H1 (cell line): Measurements from ENCODE around the gene ARTN. TPM values are rescaled to one million over a fixed set of nuclear protein-coding genes. Genes with fewer than 3 reads are reported as not detected.

Experiments used
- CTCF ChIA-PET: fragments of 300-600 bp; sonication (Branson Sonifier 250); formaldehyde crosslinking; loops from one replicate; lab custom pipeline; 2021; ENCODE audit not compliant: partially characterized antibody; lab: Charles Lee
- POLR2A ChIA-PET: fragments of 300-600 bp; sonication (Branson Sonifier 250); formaldehyde crosslinking; loops from one replicate; lab custom pipeline; 2021; ENCODE audit warnings: inconsistent platforms; ENCODE audit not compliant: partially characterized antibody; lab: Charles Lee
- DNase-seq, 2 experiments: peaks; one replicate each; pipeline versions ENCODE4 v3.0.0 to v3.0.0-alpha.2; 2010 to 2022; ENCODE audit warnings: low spot score in 2 of 2, low read depth in 1 of 2, mixed read lengths in 1 of 2
- FAIRE-seq: peaks from 2 replicates; lab custom pipeline; 2011; peaks lifted over from hg19 to GRCh38; lab: Jason Lieb, UNC
- H2AFZ ChIP-seq: 2 replicates; pipeline ENCODE4 v1.8.1; 2012; ENCODE audit warnings: low read length, inconsistent platforms
- H2AK5ac ChIP-seq: 2 replicates; pipeline ENCODE4 v1.6.1; 2013; ENCODE audit warnings: low read depth, low read length
- H2BK120ac ChIP-seq: replicated peaks from 2 replicates; pipeline ENCODE3; 2013; ENCODE audit warnings: low read depth, low read length, inconsistent platforms
- H2BK12ac ChIP-seq: 2 replicates; pipeline ENCODE4 v1.6.1; 2013; ENCODE audit warnings: low read depth, low read length
- H2BK15ac ChIP-seq: 2 replicates; pipeline ENCODE4 v1.6.1; 2013; ENCODE audit warnings: low read length
- H2BK20ac ChIP-seq: 2 replicates; pipeline ENCODE4 v1.6.1; 2013; ENCODE audit warnings: low read length
- H2BK5ac ChIP-seq: 2 replicates; pipeline ENCODE4 v1.6.1; 2013; ENCODE audit warnings: low read depth, low read length
- H3K14ac ChIP-seq: 2 replicates; pipeline ENCODE4 v1.6.1; 2013; ENCODE audit warnings: inconsistent platforms; ENCODE audit not compliant: insufficient read length
- H3K18ac ChIP-seq: 2 replicates; pipeline ENCODE4 v1.6.1; 2013; ENCODE audit warnings: low read length; ENCODE audit errors: extremely low read depth
- H3K23ac ChIP-seq: 2 replicates; pipeline ENCODE4 v1.6.1; 2013; ENCODE audit warnings: inconsistent platforms; ENCODE audit not compliant: insufficient read length
- H3K23me2 ChIP-seq: 2 replicates; pipeline ENCODE4 v1.6.1; 2013; ENCODE audit warnings: low read depth, low read length
- H3K27ac ChIP-seq: 2 replicates; pipeline ENCODE4 v1.6.1; 2011; ENCODE audit warnings: low read depth, low read length, inconsistent platforms
- H3K27me3 ChIP-seq, 4 experiments: replicated peaks in 1 of 4; 1 replicate in 1 of 4; 2 replicates in 3 of 4; pipeline versions ENCODE4 v1.6.1 to v1.8.1; 2011 to 2013; ENCODE audit warnings: low read length in 3 of 4, mild to moderate bottlenecking in 3 of 4, inconsistent platforms in 2 of 4, mixed read lengths in 2 of 4, moderate library complexity in 1 of 4; ENCODE audit not compliant: control insufficient read depth in 3 of 4, insufficient read depth in 3 of 4; ENCODE audit errors: extremely low read depth in 1 of 4
- H3K36me3 ChIP-seq, 4 experiments: 2 replicates each; pipeline versions ENCODE4 v1.6.1 to v1.8.1; 2011 to 2013; ENCODE audit warnings: mild to moderate bottlenecking in 4 of 4, low read length in 3 of 4, moderate library complexity in 2 of 4, control low read depth in 1 of 4, inconsistent platforms in 1 of 4; ENCODE audit not compliant: insufficient read depth in 4 of 4, control insufficient read depth in 2 of 4
- H3K4ac ChIP-seq: replicated peaks from 2 replicates; pipeline ENCODE3; 2013; ENCODE audit warnings: low read length, low read depth, mixed read lengths, inconsistent platforms; ENCODE audit not compliant: insufficient read length
- H3K4me1 ChIP-seq, 4 experiments: replicated peaks in 1 of 4; 1 replicate in 1 of 4; 2 replicates in 3 of 4; pipeline versions ENCODE4 v1.6.1 to v1.8.1; 2011 to 2013; ENCODE audit warnings: low read length in 3 of 4, inconsistent platforms in 2 of 4, mixed read lengths in 1 of 4; ENCODE audit not compliant: insufficient read depth in 4 of 4, control insufficient read depth in 3 of 4
- H3K4me2 ChIP-seq, 2 experiments: 2 replicates each; pipeline versions ENCODE4 v1.6.1 to v1.8.1; 2011 to 2013; ENCODE audit warnings: low read depth in 2 of 2, low read length in 2 of 2, control low read depth in 1 of 2, inconsistent platforms in 1 of 2, mild to moderate bottlenecking in 1 of 2; ENCODE audit not compliant: insufficient read depth in 1 of 2
- H3K4me3 ChIP-seq, 4 experiments: fragments of 200-600, 300-600 bp in 1 of 4; sonication (generic), shearing (Covaris generic), sonication (Bioruptor Twin) in 1 of 4; 2 replicates each; pipeline versions ENCODE4 v1.5.1 to v1.8.1; 2011 to 2016; ENCODE audit warnings: low read length in 4 of 4, low read depth in 3 of 4, control low read depth in 2 of 4, inconsistent platforms in 2 of 4, mild to moderate bottlenecking in 2 of 4, mixed read lengths in 1 of 4, moderate library complexity in 1 of 4; ENCODE audit not compliant: insufficient read depth in 2 of 4; ENCODE audit errors: extremely low read depth in 1 of 4
- H3K56ac ChIP-seq: replicated peaks from 2 replicates; pipeline ENCODE3; 2013; ENCODE audit warnings: low read depth, mild to moderate bottlenecking, mixed read lengths, low read length, inconsistent platforms; ENCODE audit not compliant: insufficient read length
- H3K79me1 ChIP-seq: 2 replicates; pipeline ENCODE4 v1.6.1; 2013; ENCODE audit warnings: low read depth, low read length, control low read depth
- H3K79me2 ChIP-seq, 2 experiments: 2 replicates each; pipeline versions ENCODE4 v1.6.1 to v1.8.1; 2012 to 2013; ENCODE audit warnings: low read length in 2 of 2, mild to moderate bottlenecking in 2 of 2, inconsistent platforms in 1 of 2; ENCODE audit not compliant: insufficient read depth in 2 of 2, control insufficient read depth in 1 of 2
- H3K9ac ChIP-seq, 4 experiments: replicated peaks in 1 of 4; 1 replicate in 1 of 4; 2 replicates in 3 of 4; pipeline versions ENCODE4 v1.6.1 to v1.8.1; 2011 to 2013; ENCODE audit warnings: low read depth in 3 of 4, low read length in 3 of 4, control low read depth in 2 of 4, mild to moderate bottlenecking in 2 of 4, moderate library complexity in 2 of 4, inconsistent platforms in 1 of 4; ENCODE audit errors: extremely low read depth in 1 of 4
- H3K9me3 ChIP-seq, 2 experiments: 2 replicates each; pipeline versions ENCODE4 v1.6.1 to v1.8.1; 2012 to 2013; ENCODE audit warnings: mild to moderate bottlenecking in 2 of 2, moderate library complexity in 2 of 2, control low read depth in 1 of 2, inconsistent platforms in 1 of 2, low read depth in 1 of 2, low read length in 1 of 2, mixed read lengths in 1 of 2; ENCODE audit not compliant: insufficient read depth in 2 of 2
- H4K20me1 ChIP-seq, 2 experiments: replicated peaks in 1 of 2; 2 replicates each; pipeline versions ENCODE3 to v1.8.1; 2011 to 2013; ENCODE audit warnings: inconsistent platforms in 2 of 2, low read length in 2 of 2, mild to moderate bottlenecking in 1 of 2; ENCODE audit not compliant: insufficient read depth in 2 of 2, control insufficient read depth in 1 of 2
- H4K5ac ChIP-seq: 2 replicates; pipeline ENCODE4 v1.6.1; 2013; ENCODE audit warnings: low read length, low read depth, mixed read lengths, inconsistent platforms; ENCODE audit not compliant: insufficient read length
- H4K8ac ChIP-seq: 2 replicates; pipeline ENCODE4 v1.8.0; 2013; ENCODE audit warnings: mild to moderate bottlenecking, moderate library complexity, low read length, inconsistent platforms; ENCODE audit not compliant: insufficient read depth; ENCODE audit errors: extremely low read depth
- H4K91ac ChIP-seq: replicated peaks from 2 replicates; pipeline ENCODE3; 2013; ENCODE audit warnings: low read length, mixed read lengths, inconsistent platforms; ENCODE audit not compliant: insufficient read length
- CHD2 ChIP-seq: IDR thresholded peaks from 2 replicates; pipeline ENCODE4 v1.6.1; 2012; ENCODE audit warnings: low read length, improper control_type of control experiment
- EGR1 ChIP-seq: IDR thresholded peaks from 2 replicates; pipeline ENCODE4 v1.6.1; 2011; ENCODE audit warnings: low read depth, low read length, borderline replicate concordance
- JUN ChIP-seq: IDR thresholded peaks from 2 replicates; pipeline ENCODE4 v1.6.1; 2011; ENCODE audit warnings: low read depth, mild to moderate bottlenecking, improper control_type of control experiment, low read length
- POU5F1 ChIP-seq: IDR thresholded peaks from 2 replicates; pipeline ENCODE4 v1.6.1; 2011; ENCODE audit warnings: low read depth, mild to moderate bottlenecking, low read length, moderate library complexity
- RBBP5 ChIP-seq: IDR thresholded peaks from 2 replicates; pipeline ENCODE4 v1.7.1; 2012; ENCODE audit warnings: low read depth, mild to moderate bottlenecking, inconsistent platforms, low read length, moderate library complexity, borderline replicate concordance
- SIN3A ChIP-seq, 2 experiments: IDR thresholded peaks in 1 of 2; conservative IDR thresholded peaks in 1 of 2; 2 replicates each; pipeline ENCODE4 v1.6.1; 2011 to 2012; ENCODE audit warnings: low read length in 2 of 2, improper control_type of control experiment in 1 of 2, low read depth in 1 of 2, mild to moderate bottlenecking in 1 of 2
- SIRT6 ChIP-seq: IDR thresholded peaks from one replicate; pipeline ENCODE4 v1.7.1; 2012; ENCODE audit warnings: low read length, inconsistent platforms
- SP1 ChIP-seq: IDR thresholded peaks from 2 replicates; pipeline ENCODE4 v1.6.1; 2011; ENCODE audit warnings: low read depth, low read length
- TAF7 ChIP-seq: optimal IDR thresholded peaks from 2 replicates; pipeline ENCODE3; 2011; ENCODE audit warnings: low read depth, mild to moderate bottlenecking, inconsistent platforms, low read length, moderate library complexity, borderline replicate concordance
- TBP ChIP-seq: IDR thresholded peaks from 2 replicates; pipeline ENCODE4 v1.6.1; 2011; ENCODE audit warnings: low read depth, low read length, improper control_type of control experiment
- ZNF274 ChIP-seq: IDR thresholded peaks from 2 replicates; pipeline ENCODE4 v1.7.0; 2012; ENCODE audit warnings: low read length, borderline replicate concordance; ENCODE audit errors: extremely low read depth
- WGBS, 2 experiments: shearing (Covaris generic) in 1 of 2; methylation state at CpG; one replicate each; pipeline versions ENCODE4 v1.1.6 to v1.1.7; 2013 to 2015; ENCODE audit warnings: low lambda C conversion rate in 2 of 2, mixed read lengths in 2 of 2, inconsistent platforms in 1 of 2, low coverage in 1 of 2, missing lambda C conversion rate in 1 of 2; ENCODE audit not compliant: insufficient replicate concordance in 2 of 2, insufficient coverage in 1 of 2, insufficient read length in 1 of 2; ENCODE audit errors: extremely low coverage in 1 of 2, missing lambda C conversion rate in 1 of 2; 5-methylcytosine and 5-hydroxymethylcytosine counted together
- polyA plus RNA-seq, 7 experiments: library from polyadenylated mRNA; depleted of rRNA in 3 of 7; stranded (reverse) in 5 of 7; unstranded in 2 of 7; fragments of >200 nt in 5 of 7; fragments of 200-250 nt in 2 of 7; gene quantifications; 1 replicate in 5 of 7; 2 replicates in 1 of 7; 4 replicates in 1 of 7; pipeline versions ENCODE4 v1.2.1 to v1.2.3, GENCODE V29; 2011 to 2013; ENCODE audit warnings: missing spikeins in 2 of 7, mixed read lengths in 2 of 7
- total RNA-seq: library from RNA; stranded (reverse); fragmentation: NEBNext Ultra II Directional; extraction: Animal tissue kit (Norgen Biotek cat#: 25700); gene quantifications from 2 replicates; pipeline ENCODE4 v1.2.1, GENCODE V29; 2021
- TF ChIP-seq, protein P1 (sequence below): IDR thresholded peaks from 2 replicates; pipeline ENCODE4 v1.6.1; 2012; ENCODE audit warnings: inconsistent platforms

ARTN gene
- total and polyA plus RNA-seq, 2 of the 8 experiments (the other 6 are each of a cell fraction or from before 2014, with no cell fraction given), result 13.5 to 22.7 TPM

DNA sequence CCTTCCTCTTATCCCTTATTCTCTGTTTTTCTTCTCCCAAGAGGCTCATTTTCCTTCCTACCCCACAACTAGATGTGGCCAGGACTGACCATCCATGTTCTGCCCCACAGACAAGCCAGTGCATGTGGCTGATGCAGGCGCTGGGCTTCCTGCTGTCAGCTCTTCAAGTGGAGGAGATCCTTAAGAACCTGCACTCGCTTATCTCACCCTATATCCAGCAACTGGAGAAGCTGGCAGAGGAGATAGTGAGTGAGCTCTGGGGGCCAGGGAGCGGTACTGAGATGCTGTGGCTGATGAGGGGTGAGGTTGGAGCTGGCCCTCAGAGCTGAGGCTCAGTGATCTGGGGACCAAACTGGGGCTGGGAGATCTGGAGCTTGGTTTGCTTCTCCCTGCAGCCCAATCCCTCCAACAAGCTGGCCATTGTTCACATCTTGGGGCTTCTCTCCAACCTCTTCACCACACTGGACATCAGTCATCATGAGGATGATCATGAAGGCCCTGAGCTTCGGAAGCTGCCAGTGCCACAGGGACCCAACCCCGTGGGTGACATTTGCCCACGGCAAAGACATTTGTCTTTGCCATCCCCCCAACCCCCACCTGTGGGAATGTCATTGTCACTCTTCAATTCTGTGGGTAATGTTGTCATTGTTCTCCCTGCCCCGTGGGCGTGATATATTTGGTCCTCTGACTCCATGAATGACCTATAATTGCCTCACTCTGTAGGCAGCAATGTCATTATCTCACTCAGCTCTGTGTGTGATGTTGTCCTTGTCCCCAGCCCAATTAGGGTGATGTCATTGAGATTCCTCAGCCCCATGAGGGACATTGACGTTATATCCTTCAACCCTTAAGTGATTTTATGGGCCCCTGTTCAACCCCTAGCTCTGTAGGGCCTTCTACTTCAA lies 25.0 kb downstream of the ARTN start:
- CTCF ChIA-PET, result interaction anchor here (0.7 to 3.2 kb wide), 9 partner anchors 9 to 232 kb away, joined by 3 to 12 read pairs (median 3); partner anchors contain the start of genes ARTN and IPO13
- H3K18ac ChIP-seq, result no peak overlapping the region
- H3K23ac ChIP-seq, result no peak overlapping the region
- H2BK15ac ChIP-seq, result no peak overlapping the region
- H3K14ac ChIP-seq, result no peak overlapping the region
- H3K4me1 ChIP-seq, result no peaks in the 10 kb centered on the region
- no peak overlapping the region for H2BK5ac ChIP-seq
- H2AK5ac ChIP-seq, result no peak overlapping the region
- H3K23me2 ChIP-seq, result no peaks in the 10 kb centered on the region
- H3K4me3 ChIP-seq, result no peak overlapping the region
- no peak overlapping the region for H3K4ac ChIP-seq
- H2BK120ac ChIP-seq, result no peak overlapping the region
- 0 out of 4 replicates have a peak, but pooled peaks cover 0 to 4% of the 10 kb centered on the region in 2 experiments for H3K79me2 ChIP-seq
- H2BK20ac ChIP-seq, result no peak overlapping the region
- no peak overlapping the region for H4K5ac ChIP-seq
- no peak overlapping the region for H4K8ac ChIP-seq
- POLR2A ChIA-PET, result interaction anchor here (0.7 to 1.7 kb wide), 7 partner anchors 8 to 30 kb away, joined by 3 to 6 read pairs (median 3); no protein-coding TSS in a partner anchor
- DNase-seq (no peak), FAIRE-seq (no peak)
- H3K9me3 ChIP-seq, result no peaks in the 10 kb centered on the region
- no peak overlapping the region for H3K56ac ChIP-seq
- peaks cover 3% of the 10 kb centered on the region for H3K79me1 ChIP-seq
- no peak overlapping the region for H4K91ac ChIP-seq
- peaks cover 0 to 5% of the 10 kb centered on the region in 2 experiments for H4K20me1 ChIP-seq
- H2AFZ ChIP-seq, result no peak overlapping the region
- H3K4me2 ChIP-seq, result no peak overlapping the region
- H3K27me3 ChIP-seq, result no peaks in the 10 kb centered on the region
- H3K36me3 ChIP-seq, result peaks cover 3 to 14% (median 8%) of the 10 kb centered on the region in 4 experiments; a peak in 4 of 8 replicates
- 85% methylated on average over 9 of the region's 9 CpGs; no CpG with 5 or more reads in 1 of the 2 experiments for WGBS, 2 experiments
- H2BK12ac ChIP-seq, result no peak overlapping the region
- no peak overlapping the region for H3K27ac ChIP-seq
- H3K9ac ChIP-seq, result no peak overlapping the region
- TF ChIP-seq RBBP5 (no peak), SIRT6 (no peak), EGR1 (no peak), SP1 (no peak), CHD2 (no peak), TAF7 (no peak), ZNF274 (no peak), SIN3A (conservative IDR thresholded peaks at IDR 0.05 in 1 of 2, IDR thresholded peaks at IDR 0.05 in 1 of 2; ENCODE audit: low read depth in 1 of 2, low read length in 2 of 2) (no peak), JUN (no peak), TBP (no peak), POU5F1 (no peak)
- TF ChIP-seq, protein P1, sequence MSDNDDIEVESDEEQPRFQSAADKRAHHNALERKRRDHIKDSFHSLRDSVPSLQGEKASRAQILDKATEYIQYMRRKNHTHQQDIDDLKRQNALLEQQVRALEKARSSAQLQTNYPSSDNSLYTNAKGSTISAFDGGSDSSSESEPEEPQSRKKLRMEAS, result no peak
